Measurements from ENCODE around the gene INO80C. TPM values are rescaled to one million over a fixed set of nuclear protein-coding genes. Genes with fewer than 3 reads are reported as not detected.
A peak's percentile ranks its signal among the peaks of the same experiment; 100 is the strongest.

INO80C gene
- total RNA-seq, 1 donor from 2014 or later: 23.7 TPM

DNA sequence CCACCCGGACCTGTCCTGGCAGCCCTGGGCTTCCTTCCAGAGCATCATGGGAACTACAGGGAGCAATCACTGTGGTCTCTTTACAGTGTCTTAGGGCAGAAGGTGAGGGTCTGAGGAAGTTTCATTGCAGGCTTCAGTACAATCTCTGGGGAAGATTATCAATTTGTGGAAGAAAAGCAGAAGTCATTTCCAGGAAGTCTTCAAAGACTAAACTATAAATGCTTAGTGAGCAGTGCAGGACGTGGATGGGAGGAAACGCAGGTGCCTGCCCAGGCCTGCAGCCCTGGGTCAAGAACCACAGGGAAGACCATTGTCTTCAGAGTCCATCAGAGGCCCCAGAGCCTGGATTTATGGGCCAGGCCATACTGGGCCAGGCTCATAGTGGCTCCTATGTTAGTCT, 54.3 kb downstream of the INO80C start:
- no peak for DNase-seq (ENCODE audit: low spot score)
- TF ChIP-seq, protein P1, sequence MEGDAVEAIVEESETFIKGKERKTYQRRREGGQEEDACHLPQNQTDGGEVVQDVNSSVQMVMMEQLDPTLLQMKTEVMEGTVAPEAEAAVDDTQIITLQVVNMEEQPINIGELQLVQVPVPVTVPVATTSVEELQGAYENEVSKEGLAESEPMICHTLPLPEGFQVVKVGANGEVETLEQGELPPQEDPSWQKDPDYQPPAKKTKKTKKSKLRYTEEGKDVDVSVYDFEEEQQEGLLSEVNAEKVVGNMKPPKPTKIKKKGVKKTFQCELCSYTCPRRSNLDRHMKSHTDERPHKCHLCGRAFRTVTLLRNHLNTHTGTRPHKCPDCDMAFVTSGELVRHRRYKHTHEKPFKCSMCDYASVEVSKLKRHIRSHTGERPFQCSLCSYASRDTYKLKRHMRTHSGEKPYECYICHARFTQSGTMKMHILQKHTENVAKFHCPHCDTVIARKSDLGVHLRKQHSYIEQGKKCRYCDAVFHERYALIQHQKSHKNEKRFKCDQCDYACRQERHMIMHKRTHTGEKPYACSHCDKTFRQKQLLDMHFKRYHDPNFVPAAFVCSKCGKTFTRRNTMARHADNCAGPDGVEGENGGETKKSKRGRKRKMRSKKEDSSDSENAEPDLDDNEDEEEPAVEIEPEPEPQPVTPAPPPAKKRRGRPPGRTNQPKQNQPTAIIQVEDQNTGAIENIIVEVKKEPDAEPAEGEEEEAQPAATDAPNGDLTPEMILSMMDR (IDR thresholded peaks at IDR 0.05): no peak

GRCh38 chr18:35442701-35443100, 55.1 kb downstream of the INO80C start:
- no peak overlapping the region for H3K4me3 Mint-ChIP-seq (ENCODE audit: unreplicated experiment)
- no peak for DNase-seq (ENCODE audit: low spot score)
- TF ChIP-seq, protein P1 (IDR thresholded peaks at IDR 0.05): no peak
- H3K27ac Mint-ChIP-seq (ENCODE audit: unreplicated experiment): no peak overlapping the region
- no peaks in the 10 kb centered on the region for H3K27me3 Mint-ChIP-seq (ENCODE audit: low read depth)
- H3K36me3 Mint-ChIP-seq (ENCODE audit: low read depth): no peaks in the 10 kb centered on the region
- peaks cover 28% of the 10 kb centered on the region for H3K4me1 Mint-ChIP-seq (ENCODE audit: low read depth)
- H3K9me3 Mint-ChIP-seq (ENCODE audit: low read depth): no peaks in the 10 kb centered on the region

More for the DNA sequence above, 54.3 kb downstream of the INO80C start:
- Mint-ChIP-seq H3K4me3 (ENCODE audit: unreplicated experiment) (no peak overlapping the region), H3K27me3 (ENCODE audit: low read depth) (no peaks in the 10 kb centered on the region), H3K36me3 (ENCODE audit: low read depth) (no peaks in the 10 kb centered on the region), H3K9me3 (ENCODE audit: low read depth) (no peaks in the 10 kb centered on the region), H3K27ac (ENCODE audit: unreplicated experiment) (no peak overlapping the region), H3K4me1 (ENCODE audit: low read depth) (peaks cover 21% of the 10 kb centered on the region)

- H3K36me3 Mint-ChIP-seq (ENCODE audit: low read depth): no peaks in the 10 kb centered on the region
- peak overlapping the region; percentile 38 for H3K27ac Mint-ChIP-seq (ENCODE audit: unreplicated experiment)
- H3K9me3 Mint-ChIP-seq (ENCODE audit: low read depth): no peaks in the 10 kb centered on the region
- H3K4me3 Mint-ChIP-seq (ENCODE audit: unreplicated experiment): no peak overlapping the region
- H3K4me1 Mint-ChIP-seq (ENCODE audit: low read depth): peaks cover 35% of the 10 kb centered on the region
- TF ChIP-seq, protein P1 (IDR thresholded peaks at IDR 0.05): peak; percentile 61
- no peaks in the 10 kb centered on the region for H3K27me3 Mint-ChIP-seq (ENCODE audit: low read depth)
- no peak for DNase-seq (ENCODE audit: low spot score)
Observed at GRCh38 chr18:35441857-35442595, 55.7 kb downstream of the INO80C start.

DNA sequence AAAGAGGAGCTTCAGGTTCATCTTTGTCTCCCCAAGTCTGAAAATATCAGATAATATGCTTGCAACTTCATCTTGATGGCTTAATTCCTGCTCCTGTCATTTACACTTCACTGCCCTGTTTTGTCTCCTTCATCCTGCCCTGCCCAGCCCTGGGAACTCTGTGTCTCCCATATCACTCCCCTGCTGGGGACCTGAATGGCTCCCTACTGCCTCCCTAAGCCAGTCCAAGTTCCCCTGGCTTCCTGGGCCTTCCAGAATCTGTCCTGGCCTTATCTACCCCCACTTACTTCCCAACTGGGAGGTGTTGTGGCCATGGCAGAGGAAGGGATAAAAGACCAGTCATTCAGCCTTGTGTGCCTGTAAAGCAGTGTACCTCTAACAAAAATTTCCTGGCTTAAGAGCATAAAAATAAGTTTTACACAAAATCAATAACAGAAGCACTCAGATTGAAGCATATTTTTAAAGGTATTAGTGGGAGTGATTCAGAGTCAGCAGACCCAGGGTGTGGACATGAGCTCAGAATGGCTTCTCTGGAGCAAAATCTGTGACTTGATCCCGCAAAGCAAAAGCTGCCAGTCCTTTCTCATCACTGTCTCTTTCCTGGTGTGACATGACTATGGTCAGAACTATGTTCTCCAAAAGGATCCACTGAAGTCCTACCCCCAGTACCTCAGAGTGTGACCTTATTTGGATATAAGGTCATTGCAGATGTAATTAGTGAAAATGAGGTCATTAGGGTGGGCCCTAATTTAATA, 59.1 kb downstream of the INO80C start:
- no peak for DNase-seq (ENCODE audit: low spot score)
- peaks cover 3% of the 10 kb centered on the region for H3K36me3 Mint-ChIP-seq (ENCODE audit: low read depth)
- TF ChIP-seq, protein P1 (IDR thresholded peaks at IDR 0.05): no peak
- H3K27me3 Mint-ChIP-seq (ENCODE audit: low read depth): no peaks in the 10 kb centered on the region
- H3K4me3 Mint-ChIP-seq (ENCODE audit: unreplicated experiment): no peak overlapping the region
- H3K27ac Mint-ChIP-seq (ENCODE audit: unreplicated experiment): peak overlapping the region; percentile 18
- peaks cover 52% of the 10 kb centered on the region for H3K4me1 Mint-ChIP-seq (ENCODE audit: low read depth)
- peaks cover 16% of the 10 kb centered on the region for H3K9me3 Mint-ChIP-seq (ENCODE audit: low read depth)

DNA sequence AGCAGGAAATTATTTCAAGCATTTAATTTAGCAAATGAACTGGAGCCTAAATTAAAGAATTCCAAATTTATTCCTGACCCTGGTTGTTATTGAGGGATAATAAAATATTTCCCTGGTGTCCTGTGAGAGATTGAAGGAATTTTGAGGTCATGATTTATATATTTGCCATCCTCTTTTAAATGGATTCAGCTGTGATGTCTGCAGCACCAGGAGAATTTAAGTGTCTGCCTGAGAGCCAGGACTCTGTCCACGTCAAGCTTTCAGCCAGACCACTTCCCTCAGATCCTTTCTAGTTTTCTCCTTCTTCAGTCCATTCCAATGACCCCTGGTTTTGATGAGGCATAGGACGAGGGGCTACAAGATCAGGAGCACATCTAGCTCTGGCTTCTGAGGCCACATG, 59.9 kb downstream of the INO80C start:
- Mint-ChIP-seq H3K4me1 (ENCODE audit: low read depth) (peaks cover 54% of the 10 kb centered on the region), H3K4me3 (ENCODE audit: unreplicated experiment) (no peak overlapping the region), H3K36me3 (ENCODE audit: low read depth) (peaks cover 3% of the 10 kb centered on the region), H3K9me3 (ENCODE audit: low read depth) (peaks cover 16% of the 10 kb centered on the region), H3K27me3 (ENCODE audit: low read depth) (no peaks in the 10 kb centered on the region), H3K27ac (ENCODE audit: unreplicated experiment) (peak overlapping the region; percentile 82)
- DNase-seq (ENCODE audit: low spot score): no peak
- TF ChIP-seq, protein P1 (IDR thresholded peaks at IDR 0.05): no peak
